ENCODE results near the gene SKOR2.

Gene SKOR2

GRCh38 chr18:47246027-47246971 is 5.2 kb downstream of the SKOR2 start:
- no peak for DNase-seq (ENCODE audit: low spot score)
- in situ Hi-C loops (cut with MboI; ENCODE audit: low sequenced_read_pairs, unreplicated experiment): no loop called here
- no peak for TF ChIP-seq CTCF (IDR thresholded peaks at IDR 0.05; ENCODE audit: borderline replicate concordance, control extremely low read depth, extremely low read depth, insufficient read depth, missing control alignments)

DNA sequence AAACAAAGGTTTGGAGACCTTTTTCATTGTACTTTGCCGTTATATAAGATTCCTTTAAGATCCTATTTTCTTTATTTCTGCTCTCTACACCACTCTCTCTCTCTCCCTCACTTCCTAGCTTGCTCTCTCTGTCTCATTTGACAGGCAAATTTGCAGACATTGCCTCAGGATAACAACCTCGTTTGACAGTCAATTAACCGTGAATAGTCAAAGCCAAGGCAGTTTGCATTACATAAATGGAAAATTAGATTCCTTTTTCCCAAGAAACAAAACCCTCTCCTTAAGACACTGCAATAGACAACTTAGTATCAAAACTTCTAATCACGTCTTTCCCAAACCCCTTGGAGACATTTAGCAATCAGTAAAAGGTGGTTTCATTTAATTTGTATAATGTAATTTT is 7.4 kb downstream of the SKOR2 start:
- no peak for TF ChIP-seq CTCF (IDR thresholded peaks at IDR 0.05; ENCODE audit: borderline replicate concordance, control extremely low read depth, extremely low read depth, insufficient read depth, missing control alignments)
- no peak for DNase-seq (ENCODE audit: low spot score)
- in situ Hi-C loops (cut with MboI; ENCODE audit: low sequenced_read_pairs, unreplicated experiment): no loop called here

DNA sequence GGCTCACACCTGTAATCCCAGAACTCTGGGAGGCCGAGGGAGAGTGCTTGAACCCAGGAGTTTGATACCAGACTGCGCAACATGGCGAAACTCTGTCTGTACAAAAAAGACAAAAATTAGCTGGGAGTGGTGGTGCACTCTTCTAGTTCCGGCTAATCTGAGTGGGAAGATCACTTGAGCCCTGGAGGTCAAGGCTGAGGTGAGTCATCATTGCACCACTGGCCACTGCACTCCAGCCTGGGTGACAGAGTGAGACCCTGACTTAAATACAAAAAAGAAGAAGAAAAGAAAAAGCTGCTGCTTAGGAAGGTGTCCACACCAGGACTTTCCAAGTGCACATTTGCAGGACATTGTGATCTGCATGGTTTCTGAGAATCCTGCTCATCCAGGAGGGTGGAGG is 16.4 kb downstream of the SKOR2 start:
- TF ChIP-seq CTCF (IDR thresholded peaks at IDR 0.05; ENCODE audit: borderline replicate concordance, control extremely low read depth, extremely low read depth, insufficient read depth, missing control alignments): no peak
- in situ Hi-C loops (cut with MboI; ENCODE audit: low sequenced_read_pairs, unreplicated experiment): no loop called here
- DNase-seq (ENCODE audit: low spot score): no peak

- in situ Hi-C loops (cut with MboI; ENCODE audit: low sequenced_read_pairs, unreplicated experiment): no loop called here
- no peak for TF ChIP-seq CTCF (IDR thresholded peaks at IDR 0.05; ENCODE audit: borderline replicate concordance, control extremely low read depth, extremely low read depth, insufficient read depth, missing control alignments)
- no peak for DNase-seq (ENCODE audit: low spot score)
Observed at GRCh38 chr18:47226660-47227059, 24.8 kb downstream of the SKOR2 start.

DNA sequence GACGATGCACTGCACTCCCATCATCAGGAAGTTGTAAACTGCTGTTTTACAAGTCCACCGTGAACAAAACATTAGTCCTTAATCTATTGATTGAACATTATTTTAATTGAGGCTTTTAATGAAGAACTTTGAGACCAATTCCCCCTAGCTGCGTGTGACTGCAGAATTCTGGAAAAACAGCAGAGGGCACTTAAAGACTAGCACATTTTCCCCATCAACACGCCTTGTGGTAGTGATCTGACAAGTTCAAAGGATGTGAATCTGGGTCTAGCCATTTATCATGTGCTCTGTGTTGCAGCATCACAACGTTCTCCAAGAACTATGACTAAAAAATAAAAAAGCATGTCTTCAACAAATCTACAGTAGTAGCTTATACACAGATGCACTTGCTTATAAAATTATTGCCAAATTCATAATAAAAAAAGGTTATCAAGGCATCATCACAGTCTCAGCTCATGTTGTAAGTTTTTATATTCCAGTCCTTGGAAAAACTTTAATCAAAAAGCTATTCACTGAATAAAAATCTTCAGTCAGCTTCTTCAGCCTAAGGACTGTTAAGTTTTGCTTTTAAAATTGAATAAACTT is 35.8 kb downstream of the SKOR2 start:
- in situ Hi-C loops (cut with MboI; ENCODE audit: low sequenced_read_pairs, unreplicated experiment): loop anchor here (10.0 kb wide), 1 partner anchor 539 kb away; no protein-coding TSS in a partner anchor
- peak; percentile 27 for DNase-seq (ENCODE audit: low spot score)
- peak; percentile 44 for TF ChIP-seq CTCF (IDR thresholded peaks at IDR 0.05; ENCODE audit: borderline replicate concordance, control extremely low read depth, extremely low read depth, insufficient read depth, missing control alignments)

DNA sequence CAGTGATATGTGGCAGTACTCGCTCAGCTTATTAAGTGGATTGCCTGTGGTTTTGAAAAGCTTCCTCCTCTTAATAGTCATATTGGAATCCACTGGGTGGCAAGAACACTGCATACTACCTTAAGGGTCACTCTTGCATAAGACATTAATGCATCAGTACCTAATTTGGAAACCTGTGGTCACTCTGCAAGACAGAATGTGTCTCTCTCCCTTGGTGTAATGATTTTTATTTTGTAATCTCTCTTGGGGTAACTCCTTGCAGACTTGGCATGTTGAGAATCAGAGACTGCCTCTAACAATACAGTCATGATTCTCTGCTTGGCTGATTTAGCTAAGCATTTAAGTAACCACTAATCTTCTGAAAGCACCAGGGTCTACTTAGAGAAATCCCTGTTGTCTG is 42.3 kb downstream of the SKOR2 start:
- no peak for TF ChIP-seq CTCF (IDR thresholded peaks at IDR 0.05; ENCODE audit: borderline replicate concordance, control extremely low read depth, extremely low read depth, insufficient read depth, missing control alignments)
- in situ Hi-C loops (cut with MboI; ENCODE audit: low sequenced_read_pairs, unreplicated experiment): loop anchor here (10.0 kb wide), 1 partner anchor 104 kb away; no protein-coding TSS in a partner anchor
- no peak for DNase-seq (ENCODE audit: low spot score)
